Measurements from ENCODE around the gene OR10AD1. TPM values are rescaled to one million over a fixed set of nuclear protein-coding genes. Genes with fewer than 3 reads are reported as not detected.

OR10AD1 gene
- polyA plus RNA-seq, 2 donors, result not detected

DNA sequence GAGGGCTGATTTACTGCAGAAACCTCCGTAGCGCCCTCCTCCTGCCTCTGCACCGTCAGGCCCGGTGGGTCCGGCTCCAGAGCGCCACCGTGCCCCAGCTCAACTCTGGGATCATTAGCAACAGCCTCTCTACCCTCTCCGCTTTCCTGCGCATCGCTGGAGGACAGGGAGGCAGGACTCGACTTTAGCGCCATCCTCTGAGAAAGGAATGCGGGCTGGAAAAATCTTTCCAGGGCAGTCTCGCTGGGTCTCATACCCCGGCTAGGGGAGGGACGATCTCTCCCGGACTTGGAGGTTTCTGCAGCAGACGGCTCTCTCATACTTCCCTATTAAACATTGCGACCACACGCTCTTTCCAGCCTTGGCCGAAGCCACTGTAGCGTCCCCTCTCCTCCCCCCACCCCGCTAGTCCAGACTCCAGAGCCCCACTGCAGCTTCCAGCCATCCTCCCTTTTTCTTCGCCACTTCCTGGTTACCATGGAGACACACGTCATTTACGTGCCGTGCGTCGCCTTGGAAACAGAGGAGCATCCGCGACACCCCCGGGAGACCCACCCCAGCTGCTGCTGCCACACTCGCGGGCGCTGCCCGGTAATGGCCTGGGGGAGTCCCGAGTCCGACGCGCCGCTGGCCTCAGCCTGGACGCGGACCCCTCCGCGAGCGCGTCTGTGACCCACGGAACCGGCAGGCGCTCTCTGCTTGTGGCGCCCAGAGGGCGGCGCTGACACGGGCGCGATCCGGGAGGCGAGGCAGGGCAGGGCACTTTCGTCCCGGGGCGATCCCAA is 19.8 kb downstream of the OR10AD1 start, which contains the start of gene CCDC184:
CCDC184 (plus strand) TSS at position 554 of the 785 bp plus-strand sequence. CDS start 479 bp downstream, outside the sequence.
- Histone ChIP-seq H3K36me3 (ENCODE audit: control insufficient read depth in 2 of 2, insufficient read depth in 2 of 2, low read length in 1 of 2) (no peaks in the 10 kb centered on the region), H3K9me3 (ENCODE audit: control insufficient read depth in 2 of 2, insufficient read depth in 1 of 2, low read depth in 1 of 2, low read length in 1 of 2) (no peaks in the 10 kb centered on the region), H3K27me3 (ENCODE audit: control insufficient read depth in 1 of 2, insufficient read depth in 2 of 2, low read length in 2 of 2) (no peaks in the 10 kb centered on the region), H3K4me3 (ENCODE audit: low read depth in 1 of 2, low read length in 2 of 2) (peak within 1 kb of the TSS; percentile 57 to 59), H3K4me1 (ENCODE audit: control insufficient read depth in 2 of 2, insufficient read depth in 2 of 2, low read length in 1 of 2) (peaks cover 2 to 10% of the 10 kb centered on the region in 2 donors), H3K27ac (ENCODE audit: low read depth in 2 of 2, low read length in 1 of 2) (no peak within 1 kb of the TSS)
- WGBS, 2 donors, result 1% methylated on average over 54 to 61 of the region's 61 CpGs

DNA sequence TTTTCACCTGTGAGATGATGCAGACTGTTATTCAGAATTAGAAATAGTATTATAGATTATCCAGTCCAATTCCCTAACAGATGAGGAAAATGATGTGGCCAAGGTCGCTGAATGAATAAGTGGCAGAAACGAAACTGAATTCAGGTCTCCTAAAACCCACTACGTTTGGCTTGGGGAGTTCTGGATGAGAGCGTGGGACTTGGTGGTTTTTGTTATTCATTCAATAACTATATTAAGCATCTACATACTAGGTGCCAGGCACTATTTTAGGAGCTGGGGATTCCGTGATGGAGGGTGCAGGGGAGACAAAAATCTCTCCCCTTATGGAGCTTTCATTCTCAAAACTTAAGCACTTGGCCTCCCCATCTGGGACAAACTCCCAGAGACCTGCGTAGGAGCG is 20.5 kb downstream of the OR10AD1 start:
- H3K4me3 ChIP-seq (ENCODE audit: low read depth in 1 of 2, low read length in 2 of 2), result peak overlapping the region; percentile 57 to 59
- H3K27me3 ChIP-seq (ENCODE audit: control insufficient read depth in 1 of 2, insufficient read depth in 2 of 2, low read length in 2 of 2), result no peaks in the 10 kb centered on the region
- H3K36me3 ChIP-seq (ENCODE audit: control insufficient read depth in 2 of 2, insufficient read depth in 2 of 2, low read length in 1 of 2), result no peaks in the 10 kb centered on the region
- peaks cover 2 to 10% of the 10 kb centered on the region in 2 donors for H3K4me1 ChIP-seq (ENCODE audit: control insufficient read depth in 2 of 2, insufficient read depth in 2 of 2, low read length in 1 of 2)
- H3K27ac ChIP-seq (ENCODE audit: low read depth in 2 of 2, low read length in 1 of 2), result no peak overlapping the region
- no peaks in the 10 kb centered on the region for H3K9me3 ChIP-seq (ENCODE audit: control insufficient read depth in 2 of 2, insufficient read depth in 1 of 2, low read depth in 1 of 2, low read length in 1 of 2)
- 10 to 11% methylated on average over 7 of the region's 7 CpGs for WGBS, 2 donors

DNA sequence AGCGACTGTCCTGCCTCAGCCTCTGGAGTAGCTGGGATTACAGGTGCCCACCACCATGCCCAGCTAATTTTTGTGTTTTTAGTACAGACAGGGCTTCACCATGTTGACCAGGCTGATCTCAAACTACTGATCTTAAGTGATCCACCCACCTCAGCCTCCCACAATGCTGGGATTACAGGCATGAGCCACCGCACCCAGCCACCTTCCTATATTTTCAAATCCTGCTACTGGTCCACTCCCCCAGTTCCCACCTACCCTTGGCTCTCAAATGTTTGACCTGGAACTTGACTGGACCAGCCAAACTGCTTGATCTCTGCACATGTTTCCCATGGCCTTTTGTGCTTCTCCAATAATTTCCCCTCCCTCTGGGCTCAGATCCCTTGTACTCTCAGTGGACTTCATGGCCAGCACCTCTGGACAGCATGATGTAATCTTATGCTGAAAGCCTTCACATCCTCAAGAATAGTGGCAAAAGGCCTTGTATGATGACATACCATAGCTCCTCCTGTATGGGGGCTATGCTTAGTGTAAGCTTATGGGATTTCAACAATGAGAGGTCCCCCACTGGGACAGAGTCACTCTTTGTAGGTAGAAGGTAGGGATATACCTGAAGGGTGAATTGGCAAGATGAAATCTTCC is 22.1 kb downstream of the OR10AD1 start:
- Histone ChIP-seq H3K4me1 (ENCODE audit: control insufficient read depth in 2 of 2, insufficient read depth in 2 of 2, low read length in 1 of 2) (peaks cover 2 to 10% of the 10 kb centered on the region in 2 donors), H3K36me3 (ENCODE audit: control insufficient read depth in 2 of 2, insufficient read depth in 2 of 2, low read length in 1 of 2) (no peaks in the 10 kb centered on the region), H3K27me3 (ENCODE audit: control insufficient read depth in 1 of 2, insufficient read depth in 2 of 2, low read length in 2 of 2) (no peaks in the 10 kb centered on the region), H3K27ac (ENCODE audit: low read depth in 2 of 2, low read length in 1 of 2) (no peak overlapping the region), H3K9me3 (ENCODE audit: control insufficient read depth in 2 of 2, insufficient read depth in 1 of 2, low read depth in 1 of 2, low read length in 1 of 2) (no peaks in the 10 kb centered on the region), H3K4me3 (ENCODE audit: low read depth in 1 of 2, low read length in 2 of 2) (no peak overlapping the region)
- 89 to 94% methylated on average over 2 of the region's 2 CpGs for WGBS, 2 donors

DNA sequence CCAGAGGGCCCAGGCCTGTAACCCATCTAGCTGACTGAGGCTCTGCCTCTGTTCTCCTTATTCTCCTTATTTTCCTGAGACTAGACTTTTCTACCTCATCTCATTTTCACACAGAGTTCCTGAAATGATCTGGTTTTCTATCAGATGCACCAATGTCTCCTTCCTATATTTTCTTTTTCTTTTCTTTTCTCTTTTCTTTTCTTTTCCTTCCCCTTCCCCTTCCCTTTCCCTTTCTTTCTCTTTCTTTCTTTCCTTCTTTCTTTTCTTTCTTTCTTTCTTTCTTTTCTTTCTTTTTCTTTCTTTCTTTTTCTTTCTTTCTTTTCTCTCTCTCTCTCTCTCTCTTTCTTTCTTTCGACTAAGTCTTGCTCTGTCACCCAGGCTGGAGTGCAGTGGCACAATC is 22.7 kb downstream of the OR10AD1 start:
- peaks cover 2 to 8% of the 10 kb centered on the region in 2 donors for H3K4me1 ChIP-seq (ENCODE audit: control insufficient read depth in 2 of 2, insufficient read depth in 2 of 2, low read length in 1 of 2)
- no peaks in the 10 kb centered on the region for H3K27me3 ChIP-seq (ENCODE audit: control insufficient read depth in 1 of 2, insufficient read depth in 2 of 2, low read length in 2 of 2)
- H3K4me3 ChIP-seq (ENCODE audit: low read depth in 1 of 2, low read length in 2 of 2), result no peak overlapping the region
- no peaks in the 10 kb centered on the region for H3K36me3 ChIP-seq (ENCODE audit: control insufficient read depth in 2 of 2, insufficient read depth in 2 of 2, low read length in 1 of 2)
- no peak overlapping the region for H3K27ac ChIP-seq (ENCODE audit: low read depth in 2 of 2, low read length in 1 of 2)
- H3K9me3 ChIP-seq (ENCODE audit: control insufficient read depth in 2 of 2, insufficient read depth in 1 of 2, low read depth in 1 of 2, low read length in 1 of 2), result no peaks in the 10 kb centered on the region
- 88 to 89% methylated on average over 1 of the region's 1 CpG for WGBS, 2 donors

DNA sequence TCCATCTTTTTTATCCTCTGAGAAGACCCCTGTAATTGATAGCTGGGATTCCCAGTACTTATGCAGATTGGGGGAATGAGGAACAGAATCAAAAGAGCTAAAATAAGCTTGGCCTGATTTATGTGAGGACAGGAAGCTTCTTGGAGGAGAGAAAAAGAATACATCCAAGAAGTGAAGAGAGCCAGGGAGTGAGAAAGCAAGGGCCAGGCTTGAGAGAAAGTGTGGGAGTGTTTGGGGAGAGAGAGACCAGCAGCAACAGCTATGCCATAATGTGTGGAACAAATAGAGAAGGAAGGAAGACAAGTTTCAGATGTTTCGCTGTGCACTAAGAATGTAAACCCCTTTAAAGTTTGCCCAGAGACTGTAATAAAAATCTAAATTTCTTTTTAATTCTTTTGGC is 23.6 kb downstream of the OR10AD1 start:
- Histone ChIP-seq H3K9me3 (ENCODE audit: control insufficient read depth in 2 of 2, insufficient read depth in 1 of 2, low read depth in 1 of 2, low read length in 1 of 2) (no peaks in the 10 kb centered on the region), H3K27ac (ENCODE audit: low read depth in 2 of 2, low read length in 1 of 2) (no peak overlapping the region), H3K27me3 (ENCODE audit: control insufficient read depth in 1 of 2, insufficient read depth in 2 of 2, low read length in 2 of 2) (no peaks in the 10 kb centered on the region), H3K4me3 (ENCODE audit: low read depth in 1 of 2, low read length in 2 of 2) (no peak overlapping the region), H3K36me3 (ENCODE audit: control insufficient read depth in 2 of 2, insufficient read depth in 2 of 2, low read length in 1 of 2) (no peaks in the 10 kb centered on the region), H3K4me1 (ENCODE audit: control insufficient read depth in 2 of 2, insufficient read depth in 2 of 2, low read length in 1 of 2) (peaks cover 2 to 4% of the 10 kb centered on the region in 2 donors)
- 93% methylated on average over 1 of the region's 1 CpG for WGBS, 2 donors

DNA sequence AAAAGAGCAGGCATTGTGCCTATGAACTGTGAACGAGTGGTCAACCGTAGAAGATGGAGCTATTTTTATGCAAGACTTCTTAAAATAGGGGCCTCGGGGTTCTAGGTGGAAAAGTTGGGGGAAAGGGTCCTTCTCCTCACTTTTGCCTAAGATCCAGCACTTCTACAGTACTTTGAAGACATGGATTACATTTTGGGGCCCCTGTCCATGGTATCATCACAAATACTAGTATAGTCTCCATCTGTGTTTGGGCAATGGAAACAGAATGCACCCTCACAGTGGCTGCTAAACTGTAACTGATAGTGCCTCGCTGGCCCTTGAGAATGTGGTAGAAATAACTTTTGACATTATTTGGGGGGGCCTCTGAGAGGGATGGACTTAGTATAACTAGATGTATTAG is 25.1 kb downstream of the OR10AD1 start:
- 75% methylated on average over 4 of the region's 4 CpGs for WGBS, 2 donors
- Histone ChIP-seq H3K4me1 (ENCODE audit: control insufficient read depth in 2 of 2, insufficient read depth in 2 of 2, low read length in 1 of 2) (peaks cover 0 to under 1% of the 10 kb centered on the region in 2 donors), H3K9me3 (ENCODE audit: control insufficient read depth in 2 of 2, insufficient read depth in 1 of 2, low read depth in 1 of 2, low read length in 1 of 2) (no peaks in the 10 kb centered on the region), H3K4me3 (ENCODE audit: low read depth in 1 of 2, low read length in 2 of 2) (no peak overlapping the region), H3K27me3 (ENCODE audit: control insufficient read depth in 1 of 2, insufficient read depth in 2 of 2, low read length in 2 of 2) (no peaks in the 10 kb centered on the region), H3K27ac (ENCODE audit: low read depth in 2 of 2, low read length in 1 of 2) (no peak overlapping the region), H3K36me3 (ENCODE audit: control insufficient read depth in 2 of 2, insufficient read depth in 2 of 2, low read length in 1 of 2) (no peaks in the 10 kb centered on the region)

DNA sequence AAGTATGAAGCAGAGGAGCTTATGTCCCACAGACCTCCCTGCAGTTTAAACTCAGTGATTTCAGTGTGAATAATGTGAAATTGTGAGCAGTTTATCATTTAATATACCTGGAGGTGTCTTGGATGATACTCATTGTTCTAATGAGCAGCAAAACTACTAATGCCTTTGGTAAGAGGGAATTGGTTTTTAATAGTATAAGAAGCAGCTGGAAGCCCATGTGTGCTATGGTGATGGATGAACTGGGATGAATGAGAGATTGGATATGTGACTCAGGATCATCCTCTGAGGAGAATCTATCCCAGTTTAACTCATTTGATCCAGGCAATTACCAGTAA is 26.7 kb downstream of the OR10AD1 start:
- Histone ChIP-seq H3K4me1 (ENCODE audit: control insufficient read depth in 2 of 2, insufficient read depth in 2 of 2, low read length in 1 of 2) (no peaks in the 10 kb centered on the region), H3K27me3 (ENCODE audit: control insufficient read depth in 1 of 2, insufficient read depth in 2 of 2, low read length in 2 of 2) (no peaks in the 10 kb centered on the region), H3K36me3 (ENCODE audit: control insufficient read depth in 2 of 2, insufficient read depth in 2 of 2, low read length in 1 of 2) (no peaks in the 10 kb centered on the region), H3K9me3 (ENCODE audit: control insufficient read depth in 2 of 2, insufficient read depth in 1 of 2, low read depth in 1 of 2, low read length in 1 of 2) (no peaks in the 10 kb centered on the region), H3K27ac (ENCODE audit: low read depth in 2 of 2, low read length in 1 of 2) (no peak overlapping the region), H3K4me3 (ENCODE audit: low read depth in 1 of 2, low read length in 2 of 2) (no peak overlapping the region)

DNA sequence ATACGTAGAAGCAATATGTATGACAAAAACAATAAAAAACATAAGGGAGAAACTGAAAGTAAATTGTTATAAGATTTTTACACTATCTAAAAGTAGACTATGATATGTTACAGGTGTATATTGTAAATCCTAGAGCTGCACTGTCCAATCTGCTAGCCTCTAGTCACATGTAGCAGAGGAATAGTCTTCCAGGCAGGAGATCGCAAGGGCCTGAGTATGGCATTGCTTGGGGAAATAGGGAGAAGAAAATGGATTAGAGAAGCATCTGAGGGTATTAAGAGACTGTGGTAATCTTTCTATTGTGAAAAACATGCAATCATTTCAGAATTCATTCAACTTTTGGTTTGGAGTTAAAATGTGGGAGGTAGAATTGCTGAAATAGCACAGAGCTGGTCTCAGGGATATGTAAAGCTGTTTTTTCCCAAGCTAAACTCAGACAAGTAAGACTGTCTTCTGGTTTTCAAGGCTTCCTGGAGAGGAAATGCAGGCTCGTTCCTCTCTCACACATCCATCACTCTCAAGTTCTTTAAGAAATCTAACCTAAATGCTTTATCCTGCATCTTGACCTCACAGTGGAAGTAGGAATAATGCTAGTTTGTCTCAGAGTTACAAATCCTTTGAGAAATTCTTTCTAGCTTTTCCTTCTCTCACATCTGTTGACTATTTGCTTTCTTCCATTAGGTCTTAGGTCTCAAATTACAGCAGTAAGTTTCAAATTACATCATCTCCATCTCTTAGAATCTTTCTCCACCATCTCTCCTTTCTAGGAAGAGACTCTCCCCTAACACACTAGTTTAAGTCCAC is 27.3 kb downstream of the OR10AD1 start:
- Histone ChIP-seq H3K27ac (ENCODE audit: low read depth in 2 of 2, low read length in 1 of 2) (no peak overlapping the region), H3K4me3 (ENCODE audit: low read depth in 1 of 2, low read length in 2 of 2) (no peak overlapping the region), H3K36me3 (ENCODE audit: control insufficient read depth in 2 of 2, insufficient read depth in 2 of 2, low read length in 1 of 2) (no peaks in the 10 kb centered on the region), H3K9me3 (ENCODE audit: control insufficient read depth in 2 of 2, insufficient read depth in 1 of 2, low read depth in 1 of 2, low read length in 1 of 2) (no peaks in the 10 kb centered on the region), H3K27me3 (ENCODE audit: control insufficient read depth in 1 of 2, insufficient read depth in 2 of 2, low read length in 2 of 2) (no peaks in the 10 kb centered on the region), H3K4me1 (ENCODE audit: control insufficient read depth in 2 of 2, insufficient read depth in 2 of 2, low read length in 1 of 2) (no peaks in the 10 kb centered on the region)
- 68 to 69% methylated on average over 3 of the region's 3 CpGs for WGBS, 2 donors

DNA sequence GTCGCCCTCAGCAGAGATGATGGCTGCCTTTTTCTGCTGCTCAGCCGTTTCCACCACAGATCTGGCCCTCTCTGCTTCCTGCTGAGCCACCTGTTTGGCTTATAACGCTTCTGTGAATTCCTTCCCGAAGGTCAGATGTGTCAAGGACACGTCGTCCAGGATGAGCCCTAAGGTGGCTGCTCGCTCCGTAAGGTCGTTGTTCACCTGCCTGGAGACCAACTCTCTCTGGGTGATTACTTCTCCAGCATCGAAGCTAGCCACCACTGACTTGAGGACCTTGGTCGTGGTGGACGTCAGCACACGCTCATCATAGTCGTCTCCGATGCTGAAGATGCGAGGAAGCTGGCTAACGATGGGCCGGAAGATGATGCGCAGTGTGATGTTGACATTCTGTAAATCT is 34.1 kb downstream of the OR10AD1 start:
- Histone ChIP-seq H3K27ac (ENCODE audit: low read depth in 2 of 2, low read length in 1 of 2) (no peak overlapping the region), H3K27me3 (ENCODE audit: control insufficient read depth in 1 of 2, insufficient read depth in 2 of 2, low read length in 2 of 2) (no peaks in the 10 kb centered on the region), H3K9me3 (ENCODE audit: control insufficient read depth in 2 of 2, insufficient read depth in 1 of 2, low read depth in 1 of 2, low read length in 1 of 2) (no peaks in the 10 kb centered on the region), H3K36me3 (ENCODE audit: control insufficient read depth in 2 of 2, insufficient read depth in 2 of 2, low read length in 1 of 2) (no peaks in the 10 kb centered on the region), H3K4me3 (ENCODE audit: low read depth in 1 of 2, low read length in 2 of 2) (no peak overlapping the region), H3K4me1 (ENCODE audit: control insufficient read depth in 2 of 2, insufficient read depth in 2 of 2, low read length in 1 of 2) (no peaks in the 10 kb centered on the region)
- 88 to 90% methylated on average over 19 of the region's 19 CpGs for WGBS, 2 donors

Measured in esophagus (tissue), 2 donors.